ENCODE data around the gene SPG11.
"Not testable (repeated sequence)": the region's sequence is repeated elsewhere in the genome, so short reads cannot be mapped to it uniquely, and the experiment has no call there.

Gene SPG11

GRCh38 chr15:44636976-44637375, 26.5 kb downstream of the SPG11 start:
- in situ Hi-C loops (cut with MboI; ENCODE audit: low pct_unique_long_range_greater_than_20kb, low sequenced_read_pairs) = no loop called here
- no peak for DNase-seq

GRCh38 chr15:44633603-44634002, 29.9 kb downstream of the SPG11 start:
- DNase-seq = no peak
- in situ Hi-C loops (cut with MboI; ENCODE audit: low pct_unique_long_range_greater_than_20kb, low sequenced_read_pairs) = no loop called here

- DNase-seq = peak; percentile 63
- in situ Hi-C loops (cut with MboI; ENCODE audit: low pct_unique_long_range_greater_than_20kb, low sequenced_read_pairs) = not testable (repeated sequence)
Observed at GRCh38 chr15:44625286-44625685, 38.2 kb downstream of the SPG11 start.

GRCh38 chr15:44623178-44623577, 40.3 kb downstream of the SPG11 start:
- DNase-seq = no peak
- in situ Hi-C loops (cut with MboI; ENCODE audit: low pct_unique_long_range_greater_than_20kb, low sequenced_read_pairs) = no loop called here

GRCh38 chr15:44620081-44620480, 43.4 kb downstream of the SPG11 start:
- DNase-seq = no peak
- in situ Hi-C loops (cut with MboI; ENCODE audit: low pct_unique_long_range_greater_than_20kb, low sequenced_read_pairs) = no loop called here

GRCh38 chr15:44616974-44617373, 46.5 kb downstream of the SPG11 start:
- in situ Hi-C loops (cut with MboI; ENCODE audit: low pct_unique_long_range_greater_than_20kb, low sequenced_read_pairs) = no loop called here
- no peak for DNase-seq

GRCh38 chr15:44606740-44607139, 56.7 kb downstream of the SPG11 start:
- in situ Hi-C loops (cut with MboI; ENCODE audit: low pct_unique_long_range_greater_than_20kb, low sequenced_read_pairs) = no loop called here
- no peak for DNase-seq

- no peak for DNase-seq
- in situ Hi-C loops (cut with MboI; ENCODE audit: low pct_unique_long_range_greater_than_20kb, low sequenced_read_pairs) = no loop called here
Observed at GRCh38 chr15:44603126-44603525, 60.3 kb downstream of the SPG11 start.

GRCh38 chr15:44598892-44599291, 64.6 kb downstream of the SPG11 start:
- no peak for DNase-seq
- in situ Hi-C loops (cut with MboI; ENCODE audit: low pct_unique_long_range_greater_than_20kb, low sequenced_read_pairs) = loop anchor here (25.0 kb wide), 1 partner anchor 138 kb away; the partner anchor contains the start of gene TRIM69

- no peak for DNase-seq
- in situ Hi-C loops (cut with MboI; ENCODE audit: low pct_unique_long_range_greater_than_20kb, low sequenced_read_pairs) = loop anchor here (25.0 kb wide), 1 partner anchor 139 kb away; the partner anchor contains the start of gene TRIM69
Observed at GRCh38 chr15:44598066-44598465, 65.4 kb downstream of the SPG11 start.

- in situ Hi-C loops (cut with MboI; ENCODE audit: low pct_unique_long_range_greater_than_20kb, low sequenced_read_pairs) = loop anchor here (25.0 kb wide), 1 partner anchor 141 kb away; the partner anchor contains the start of gene TRIM69
Observed at GRCh38 chr15:44596511-44597010, 66.9 kb downstream of the SPG11 start.

GRCh38 chr15:44595656-44596510, 67.6 kb downstream of the SPG11 start:
- no peak for DNase-seq
- in situ Hi-C loops (cut with MboI; ENCODE audit: low pct_unique_long_range_greater_than_20kb, low sequenced_read_pairs) = loop anchor here (25.0 kb wide), 1 partner anchor 141 kb away; the partner anchor contains the start of gene TRIM69

More at GRCh38 chr15:44596511-44597010, 66.9 kb downstream of the SPG11 start:
- no peak for DNase-seq

- DNase-seq = no peak
- in situ Hi-C loops (cut with MboI; ENCODE audit: low pct_unique_long_range_greater_than_20kb, low sequenced_read_pairs) = loop anchor here (25.0 kb wide), 1 partner anchor 142 kb away; the partner anchor contains the start of gene TRIM69
Observed at GRCh38 chr15:44595246-44595645, 68.2 kb downstream of the SPG11 start.

GRCh38 chr15:44593042-44593736, 70.3 kb downstream of the SPG11 start:
- DNase-seq = peak; percentile 53
- in situ Hi-C loops (cut with MboI; ENCODE audit: low pct_unique_long_range_greater_than_20kb, low sequenced_read_pairs) = loop anchor here (25.0 kb wide), 1 partner anchor 144 kb away; the partner anchor contains the start of gene TRIM69

GRCh38 chr15:44591326-44591725, 72.1 kb downstream of the SPG11 start:
- no peak for DNase-seq
- in situ Hi-C loops (cut with MboI; ENCODE audit: low pct_unique_long_range_greater_than_20kb, low sequenced_read_pairs) = loop anchor here (25.0 kb wide), 1 partner anchor 146 kb away; the partner anchor contains the start of gene TRIM69

GRCh38 chr15:44588541-44588940, 74.9 kb downstream of the SPG11 start:
- in situ Hi-C loops (cut with MboI; ENCODE audit: low pct_unique_long_range_greater_than_20kb, low sequenced_read_pairs) = loop anchor here (25.0 kb wide), 1 partner anchor 149 kb away; the partner anchor contains the start of gene TRIM69
- DNase-seq = no peak

GRCh38 chr15:44585633-44586032, 77.8 kb downstream of the SPG11 start:
- in situ Hi-C loops (cut with MboI; ENCODE audit: low pct_unique_long_range_greater_than_20kb, low sequenced_read_pairs) = loop anchor here (25.0 kb wide), 1 partner anchor 152 kb away; the partner anchor contains the start of gene TRIM69
- DNase-seq = no peak

- peak; percentile 65 for DNase-seq
- in situ Hi-C loops (cut with MboI; ENCODE audit: low pct_unique_long_range_greater_than_20kb, low sequenced_read_pairs) = loop anchor here (25.0 kb wide), 1 partner anchor 153 kb away; the partner anchor contains the start of gene TRIM69
Observed at GRCh38 chr15:44584162-44584749, 79.2 kb downstream of the SPG11 start.

GRCh38 chr15:44580105-44580504, 83.4 kb downstream of the SPG11 start:
- DNase-seq = no peak
- in situ Hi-C loops (cut with MboI; ENCODE audit: low pct_unique_long_range_greater_than_20kb, low sequenced_read_pairs) = loop anchor here (25.0 kb wide), 1 partner anchor 157 kb away; the partner anchor contains the start of gene TRIM69
